IMR-90 (cell line): ENCODE data around the gene HOGA1. TPM values are rescaled to one million over a fixed set of nuclear protein-coding genes. Genes with fewer than 3 reads are reported as not detected.

Source experiments
- ATAC-seq: fragments of 200-7000 bp; cut with Tn5 transposase; 2 replicates; pipeline ENCODE4 v1.9.1; 2020; ENCODE audit warnings: low read depth, mild to moderate bottlenecking, moderate library complexity
- BruUV-seq: library from RNA; stranded (reverse); fragments of 400-500 nt; replicated peaks from 2 replicates; lab custom pipeline; 2021; lab: Mats Ljungman, UMichigan
- CTCF ChIA-PET: fragments of 300-600 bp; formaldehyde crosslinking; extraction: SDS; loops from one replicate; lab custom pipeline; 2021; ENCODE audit warnings: antibody characterized with exemption; lab: Yijun Ruan, JAX
- POLR2A ChIA-PET: fragments of 300-600 bp; sonication (Branson Sonifier 250); formaldehyde crosslinking; loops from one replicate; lab custom pipeline; 2022; ENCODE audit warnings: antibody characterized with exemption; ENCODE audit not compliant: unreplicated experiment; lab: Charles Lee
- DNase-seq: peaks from one replicate; pipeline ENCODE4 v3.0.0; 2013
- H2AFZ ChIP-seq: replicated peaks from 2 replicates; pipeline ENCODE3; 2013; ENCODE audit warnings: low read length, mild to moderate bottlenecking; ENCODE audit not compliant: poor library complexity
- H2AK5ac ChIP-seq: 2 replicates; pipeline ENCODE4 v1.6.1; 2013; ENCODE audit warnings: low read depth, low read length, inconsistent platforms
- H2AK9ac ChIP-seq: replicated peaks from 2 replicates; pipeline ENCODE3; 2013; ENCODE audit warnings: mild to moderate bottlenecking, low read depth, low read length, moderate library complexity; ENCODE audit not compliant: poor library complexity
- H2BK120ac ChIP-seq: 2 replicates; pipeline ENCODE4 v1.6.1; 2013; ENCODE audit warnings: low read depth, low read length, inconsistent platforms
- H2BK15ac ChIP-seq: 3 replicates; pipeline ENCODE4 v1.6.1; 2013; ENCODE audit warnings: low read depth, low read length, inconsistent platforms
- H2BK20ac ChIP-seq: 2 replicates; pipeline ENCODE4 v1.6.1; 2013; ENCODE audit warnings: low read depth, mild to moderate bottlenecking, inconsistent platforms, low read length, moderate library complexity
- H2BK5ac ChIP-seq: 2 replicates; pipeline ENCODE4 v1.6.1; 2013; ENCODE audit warnings: mild to moderate bottlenecking, low read depth, low read length, inconsistent platforms; ENCODE audit not compliant: poor library complexity, severe bottlenecking
- H3K14ac ChIP-seq: replicated peaks from 2 replicates; pipeline ENCODE4 v1.6.1; 2013; ENCODE audit warnings: low read depth, low read length, inconsistent platforms
- H3K18ac ChIP-seq: 2 replicates; pipeline ENCODE4 v1.6.1; 2013; ENCODE audit warnings: low read depth, low read length, control low read depth
- H3K23ac ChIP-seq: 2 replicates; pipeline ENCODE4 v1.6.1; 2013; ENCODE audit warnings: low read depth, low read length, inconsistent platforms
- H3K27ac ChIP-seq: 2 replicates; pipeline ENCODE4 v1.5.1; 2013; ENCODE audit warnings: mild to moderate bottlenecking, control low read depth, low read length; ENCODE audit not compliant: insufficient read depth
- H3K27me3 ChIP-seq: 2 replicates; pipeline ENCODE4 v1.6.1; 2013; ENCODE audit warnings: low read length; ENCODE audit not compliant: control insufficient read depth, insufficient read depth
- H3K36me3 ChIP-seq: 2 replicates; pipeline ENCODE4 v1.6.1; 2013; ENCODE audit warnings: low read length, mixed read lengths; ENCODE audit not compliant: control insufficient read depth, insufficient read depth
- H3K4ac ChIP-seq: 2 replicates; pipeline ENCODE4 v1.6.1; 2013; ENCODE audit warnings: low read depth, low read length, inconsistent platforms
- H3K4me1 ChIP-seq: 2 replicates; pipeline ENCODE4 v1.6.1; 2013; ENCODE audit warnings: low read length, mixed read lengths; ENCODE audit not compliant: control insufficient read depth, insufficient read depth
- H3K4me2 ChIP-seq: 2 replicates; pipeline ENCODE4 v1.6.1; 2013; ENCODE audit warnings: low read depth, mild to moderate bottlenecking, control low read depth, low read length, moderate library complexity
- H3K4me3 ChIP-seq: 2 replicates; pipeline ENCODE4 v1.5.1; 2013; ENCODE audit warnings: low read depth, mild to moderate bottlenecking, control low read depth, low read length, moderate library complexity; ENCODE audit not compliant: insufficient read depth
- H3K56ac ChIP-seq: 2 replicates; pipeline ENCODE4 v1.6.1; 2013; ENCODE audit warnings: low read length, inconsistent platforms; ENCODE audit not compliant: insufficient read depth; ENCODE audit errors: extremely low read depth
- H3K79me1 ChIP-seq, 2 experiments: 2 replicates each; pipeline ENCODE4 v1.6.1; 2013; ENCODE audit warnings: low read length in 2 of 2, inconsistent platforms in 1 of 2, low read depth in 1 of 2
- H3K9ac ChIP-seq: 2 replicates; pipeline ENCODE4 v1.6.1; 2013; ENCODE audit warnings: low read depth, low read length, control low read depth
- H3K9me1 ChIP-seq: 2 replicates; pipeline ENCODE4 v1.6.1; 2013; ENCODE audit warnings: low read length, inconsistent platforms; ENCODE audit not compliant: insufficient read depth
- H3K9me3 ChIP-seq: 2 replicates; pipeline ENCODE4 v1.6.1; 2013; ENCODE audit warnings: low read length; ENCODE audit not compliant: control insufficient read depth, insufficient read depth
- H4K20me1 ChIP-seq: 2 replicates; pipeline ENCODE4 v1.6.1; 2013; ENCODE audit warnings: low read length, inconsistent platforms; ENCODE audit not compliant: insufficient read depth
- H4K5ac ChIP-seq: 2 replicates; pipeline ENCODE4 v1.6.1; 2013; ENCODE audit warnings: mild to moderate bottlenecking, low read depth, low read length, control low read depth
- H4K8ac ChIP-seq, 2 experiments: 2 replicates each; pipeline ENCODE4 v1.6.1; 2013; ENCODE audit warnings: low read depth in 2 of 2, low read length in 2 of 2, control low read depth in 1 of 2, inconsistent platforms in 1 of 2
- H4K91ac ChIP-seq: 2 replicates; pipeline ENCODE4 v1.6.1; 2013; ENCODE audit warnings: low read depth, low read length, inconsistent platforms; ENCODE audit not compliant: insufficient read depth
- BHLHE40 ChIP-seq: fragments of 150-350 bp; IDR thresholded peaks from 2 replicates; pipeline ENCODE4 v1.6.1; 2016; ENCODE audit warnings: mild to moderate bottlenecking, low read depth, low read length
- CEBPB ChIP-seq: IDR thresholded peaks from 2 replicates; pipeline ENCODE4 v1.6.1; 2012; ENCODE audit warnings: low read depth, low read length, improper control_type of control experiment
- CHD1 ChIP-seq: IDR thresholded peaks from 2 replicates; pipeline ENCODE4 v1.6.1; 2012; ENCODE audit warnings: low read depth, low read length, improper control_type of control experiment
- FOS ChIP-seq: fragments of 150-350 bp; IDR thresholded peaks from 2 replicates; pipeline ENCODE4 v1.6.1; 2016; ENCODE audit warnings: low read depth, low read length
- MAFK ChIP-seq: IDR thresholded peaks from 2 replicates; pipeline ENCODE4 v1.6.1; 2012; ENCODE audit warnings: low read depth, low read length, improper control_type of control experiment
- MAZ ChIP-seq: IDR thresholded peaks from 2 replicates; pipeline ENCODE4 v1.6.1; 2012; ENCODE audit warnings: low read depth, mild to moderate bottlenecking, low read length, improper control_type of control experiment, moderate library complexity, borderline replicate concordance
- MXI1 ChIP-seq: IDR thresholded peaks from 2 replicates; pipeline ENCODE4 v1.6.1; 2012; ENCODE audit warnings: low read depth, mild to moderate bottlenecking, low read length, moderate library complexity, borderline replicate concordance
- NFE2L2 ChIP-seq: fragments of 150-350 bp; IDR thresholded peaks from 2 replicates; pipeline ENCODE4 v1.6.1; 2016; ENCODE audit warnings: low read depth, mild to moderate bottlenecking, low read length
- POLR2A ChIP-seq: IDR thresholded peaks from 2 replicates; pipeline ENCODE4 v1.6.1; 2012; ENCODE audit warnings: mild to moderate bottlenecking, low read depth, low read length
- RAD21 ChIP-seq: IDR thresholded peaks from 2 replicates; pipeline ENCODE4 v1.6.1; 2012; ENCODE audit warnings: low read length, improper control_type of control experiment
- RCOR1 ChIP-seq: IDR thresholded peaks from 2 replicates; pipeline ENCODE4 v1.6.1; 2012; ENCODE audit warnings: mild to moderate bottlenecking, low read length, improper control_type of control experiment; ENCODE audit not compliant: insufficient replicate concordance
- RFX5 ChIP-seq: IDR thresholded peaks from 2 replicates; pipeline ENCODE4 v1.8.0; 2012; ENCODE audit warnings: low read depth, mild to moderate bottlenecking, low read length, moderate library complexity
- SMC3 ChIP-seq: fragments of 150-350 bp; IDR thresholded peaks from 2 replicates; pipeline ENCODE4 v1.6.1; 2016; ENCODE audit warnings: low read depth, mild to moderate bottlenecking, antibody characterized with exemption, low read length, moderate library complexity
- WGBS, 2 experiments: methylation state at CpG; one replicate each; pipeline versions ENCODE4 v1.1.5 to v1.1.7; 2013; ENCODE audit warnings: missing lambda C conversion rate in 2 of 2; ENCODE audit not compliant: insufficient read length in 1 of 2; ENCODE audit errors: extremely low coverage in 2 of 2; 5-methylcytosine and 5-hydroxymethylcytosine counted together
- dilution Hi-C: fragments of 300-500 bp; cut with HindIII; formaldehyde crosslinking; loops from one replicate; pipeline ENCODE4 v1.14.3; 2018; ENCODE audit warnings: low sequenced_read_pairs; ENCODE audit not compliant: unreplicated experiment
- in situ Hi-C: fragments of 300-500 bp; cut with MboI; formaldehyde crosslinking; loops from 3 replicates; pipeline ENCODE4 v1.14.3; 2019; ENCODE audit warnings: low sequenced_read_pairs, inconsistent platforms, mixed read lengths
- intact Hi-C: fragments of 100-400 bp; cut with micrococcal nuclease; formaldehyde crosslinking; loops from 2 replicates; pipeline ENCODE4 v1.10.0; 2022
- polyA plus RNA-seq, 3 experiments: library from polyadenylated mRNA; depleted of rRNA; stranded (reverse); fragments of >200 nt; gene quantifications; 2 replicates each; pipeline ENCODE4 v1.2.3, GENCODE V29; 2012; ENCODE audit warnings: low replicate concordance in 1 of 3
- total RNA-seq: library from RNA; depleted of rRNA; stranded (reverse); fragments of >200 nt; gene quantifications from 2 replicates; pipeline ENCODE4 v1.2.3, GENCODE V29; 2012
- TF ChIP-seq, protein P1 (sequence below): conservative IDR thresholded peaks from 2 replicates; pipeline ENCODE4 v1.5.1; 2012; ENCODE audit warnings: mild to moderate bottlenecking, low read depth, low read length, improper control_type of control experiment
- TF ChIP-seq, protein P2 (sequence below): fragments of 150-350 bp; IDR thresholded peaks from 2 replicates; pipeline ENCODE4 v1.6.1; 2017; ENCODE audit warnings: mild to moderate bottlenecking, antibody characterized with exemption, low read length, low read depth
- TF ChIP-seq, protein P3 (sequence below): fragments of 150-350 bp; IDR thresholded peaks from 2 replicates; pipeline ENCODE4 v1.6.1; 2016; ENCODE audit warnings: low read depth, mild to moderate bottlenecking, low read length, moderate library complexity, borderline replicate concordance

HOGA1 gene
- total and polyA plus RNA-seq, 2 of the 4 experiments (the other 2 are of a cell fraction), result 0.36 to 0.41 TPM

DNA sequence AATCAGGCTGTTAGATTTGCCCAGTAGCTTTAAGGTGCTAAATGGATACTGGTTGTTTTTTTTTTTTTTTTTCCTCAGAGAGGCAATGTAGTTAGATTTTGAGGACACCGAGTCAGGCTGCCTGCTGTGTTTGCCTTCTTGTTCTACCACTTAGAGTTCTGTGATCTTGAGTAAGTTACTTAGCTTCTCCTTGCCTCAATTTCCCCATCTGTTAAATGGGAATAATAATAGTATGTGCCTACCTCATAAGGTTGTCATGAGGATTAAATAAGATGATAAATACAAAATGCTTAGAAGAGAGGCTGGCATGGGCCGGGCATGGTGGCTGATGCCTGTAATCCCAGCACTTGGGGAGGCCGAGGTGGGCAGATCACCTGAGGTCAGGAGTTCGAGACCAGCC lies 34.5 kb downstream of the HOGA1 start:
- Histone ChIP-seq H3K9me3 (no peaks in the 10 kb centered on the region), H2AFZ (no peak overlapping the region), H3K36me3 (peaks cover 5% of the 10 kb centered on the region), H3K4me1 (no peaks in the 10 kb centered on the region), H3K4ac (no peak overlapping the region), H2BK120ac (no peak overlapping the region), H2BK20ac (no peak overlapping the region), H3K4me3 (no peak overlapping the region), H2AK9ac (no peak overlapping the region), H3K9ac (no peak overlapping the region), H3K9me1 (no peaks in the 10 kb centered on the region; the same call in 1 of the 2 replicates), H3K79me1 (no peaks in the 10 kb centered on the region), H3K27me3 (no peaks in the 10 kb centered on the region), H2AK5ac (no peak overlapping the region), H4K8ac (no peak overlapping the region), H3K14ac (no peak overlapping the region), H3K18ac (no peak overlapping the region), H3K23ac (no peak overlapping the region), H4K20me1 (no peaks in the 10 kb centered on the region), H3K4me2 (no peak overlapping the region), H2BK5ac (no peak overlapping the region), H4K91ac (no peak overlapping the region), H4K5ac (no peak overlapping the region), H3K27ac (no peak overlapping the region), H3K56ac (no peak overlapping the region), H2BK15ac (no peak overlapping the region)
- ChIA-PET POLR2A (no interaction called here), CTCF (no interaction called here)
- dilution Hi-C loops, result no loop called here
- no CpG with 5 or more reads among the region's 4 CpGs for WGBS, 2 experiments
- no peak for ATAC-seq
- BruUV-seq, result no TSS peak
- in situ Hi-C loops, result no loop called here
- no peak for DNase-seq
- no peak for TF ChIP-seq RAD21
- TF ChIP-seq FOS, result no peak
- no peak for TF ChIP-seq RFX5
- TF ChIP-seq CEBPB, result no peak
- TF ChIP-seq, protein P1, sequence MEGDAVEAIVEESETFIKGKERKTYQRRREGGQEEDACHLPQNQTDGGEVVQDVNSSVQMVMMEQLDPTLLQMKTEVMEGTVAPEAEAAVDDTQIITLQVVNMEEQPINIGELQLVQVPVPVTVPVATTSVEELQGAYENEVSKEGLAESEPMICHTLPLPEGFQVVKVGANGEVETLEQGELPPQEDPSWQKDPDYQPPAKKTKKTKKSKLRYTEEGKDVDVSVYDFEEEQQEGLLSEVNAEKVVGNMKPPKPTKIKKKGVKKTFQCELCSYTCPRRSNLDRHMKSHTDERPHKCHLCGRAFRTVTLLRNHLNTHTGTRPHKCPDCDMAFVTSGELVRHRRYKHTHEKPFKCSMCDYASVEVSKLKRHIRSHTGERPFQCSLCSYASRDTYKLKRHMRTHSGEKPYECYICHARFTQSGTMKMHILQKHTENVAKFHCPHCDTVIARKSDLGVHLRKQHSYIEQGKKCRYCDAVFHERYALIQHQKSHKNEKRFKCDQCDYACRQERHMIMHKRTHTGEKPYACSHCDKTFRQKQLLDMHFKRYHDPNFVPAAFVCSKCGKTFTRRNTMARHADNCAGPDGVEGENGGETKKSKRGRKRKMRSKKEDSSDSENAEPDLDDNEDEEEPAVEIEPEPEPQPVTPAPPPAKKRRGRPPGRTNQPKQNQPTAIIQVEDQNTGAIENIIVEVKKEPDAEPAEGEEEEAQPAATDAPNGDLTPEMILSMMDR, result no peak
- TF ChIP-seq MXI1, result no peak
- TF ChIP-seq, protein P2, sequence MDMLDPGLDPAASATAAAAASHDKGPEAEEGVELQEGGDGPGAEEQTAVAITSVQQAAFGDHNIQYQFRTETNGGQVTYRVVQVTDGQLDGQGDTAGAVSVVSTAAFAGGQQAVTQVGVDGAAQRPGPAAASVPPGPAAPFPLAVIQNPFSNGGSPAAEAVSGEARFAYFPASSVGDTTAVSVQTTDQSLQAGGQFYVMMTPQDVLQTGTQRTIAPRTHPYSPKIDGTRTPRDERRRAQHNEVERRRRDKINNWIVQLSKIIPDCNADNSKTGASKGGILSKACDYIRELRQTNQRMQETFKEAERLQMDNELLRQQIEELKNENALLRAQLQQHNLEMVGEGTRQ, result no peak
- no peak for TF ChIP-seq POLR2A
- TF ChIP-seq SMC3, result no peak
- no peak for TF ChIP-seq RCOR1
- no peak for TF ChIP-seq CHD1
- no peak for TF ChIP-seq MAFK
- TF ChIP-seq, protein P3, sequence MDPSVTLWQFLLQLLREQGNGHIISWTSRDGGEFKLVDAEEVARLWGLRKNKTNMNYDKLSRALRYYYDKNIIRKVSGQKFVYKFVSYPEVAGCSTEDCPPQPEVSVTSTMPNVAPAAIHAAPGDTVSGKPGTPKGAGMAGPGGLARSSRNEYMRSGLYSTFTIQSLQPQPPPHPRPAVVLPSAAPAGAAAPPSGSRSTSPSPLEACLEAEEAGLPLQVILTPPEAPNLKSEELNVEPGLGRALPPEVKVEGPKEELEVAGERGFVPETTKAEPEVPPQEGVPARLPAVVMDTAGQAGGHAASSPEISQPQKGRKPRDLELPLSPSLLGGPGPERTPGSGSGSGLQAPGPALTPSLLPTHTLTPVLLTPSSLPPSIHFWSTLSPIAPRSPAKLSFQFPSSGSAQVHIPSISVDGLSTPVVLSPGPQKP, result no peak
- TF ChIP-seq MAZ, result no peak
- no peak for TF ChIP-seq BHLHE40
- TF ChIP-seq NFE2L2, result no peak
- intact Hi-C loops, result no loop called here
